DOHH2 (cell line): ENCODE data around the gene KLRK1.
"Not testable (repeated sequence)": the region's sequence is repeated elsewhere in the genome, so short reads cannot be mapped to it uniquely, and the experiment has no call there.

Source experiments
- H3F3A ChIP-seq: fragments of 200-600 bp; sonication (generic), shearing (Covaris generic); 2 replicates; pipeline ENCODE4 v1.6.0; 2016; ENCODE audit warnings: antibody characterized with exemption, mild to moderate bottlenecking; ENCODE audit not compliant: control insufficient read depth, insufficient read depth
- H3K27ac ChIP-seq: fragments of 200-600 bp; sonication (generic); 2 replicates; pipeline ENCODE4 v1.5.1; 2014; ENCODE audit warnings: low read depth, mild to moderate bottlenecking, low read length, moderate library complexity
- H3K27me3 ChIP-seq: fragments of 200-600 bp; sonication (generic); 2 replicates; pipeline ENCODE4 v1.6.1; 2014; ENCODE audit warnings: mild to moderate bottlenecking, low read length, mixed read lengths; ENCODE audit not compliant: control insufficient read depth
- H3K36me3 ChIP-seq: fragments of 200-600 bp; sonication (generic); 2 replicates; pipeline ENCODE4 v1.6.1; 2014; ENCODE audit warnings: mild to moderate bottlenecking, low read length, moderate library complexity, mixed read lengths; ENCODE audit not compliant: control insufficient read depth
- H3K4me1 ChIP-seq: fragments of 200-600 bp; sonication (generic); 2 replicates; pipeline ENCODE4 v1.6.1; 2014; ENCODE audit warnings: mild to moderate bottlenecking, low read length, mixed read lengths; ENCODE audit not compliant: control insufficient read depth
- H3K4me2 ChIP-seq: fragments of 200-600 bp; sonication (generic); 2 replicates; pipeline ENCODE4 v1.6.0; 2014; ENCODE audit warnings: mild to moderate bottlenecking, low read length, moderate library complexity
- H3K4me3 ChIP-seq: fragments of 200-600 bp; sonication (generic); 2 replicates; pipeline ENCODE4 v1.5.1; 2014; ENCODE audit warnings: mild to moderate bottlenecking, low read length, mixed read lengths
- H3K79me2 ChIP-seq: fragments of 200-600 bp; sonication (generic); 2 replicates; pipeline ENCODE4 v1.6.1; 2014; ENCODE audit warnings: mild to moderate bottlenecking, low read length, mixed read lengths; ENCODE audit not compliant: control insufficient read depth
- H3K9me2 ChIP-seq: fragments of 200-600 bp; sonication (generic); replicated peaks from 2 replicates; pipeline ENCODE4 v1.6.1; 2014; ENCODE audit warnings: mild to moderate bottlenecking, low read length, mixed read lengths; ENCODE audit not compliant: control insufficient read depth
- H3K9me3 ChIP-seq: fragments of 200-600 bp; sonication (generic); 2 replicates; pipeline ENCODE4 v1.6.1; 2014; ENCODE audit warnings: antibody characterized with exemption, low read length, mixed read lengths; ENCODE audit not compliant: control insufficient read depth, insufficient read depth
- H4K20me1 ChIP-seq: fragments of 200-600 bp; sonication (generic); 2 replicates; pipeline ENCODE4 v1.6.0; 2014; ENCODE audit warnings: low read depth, mild to moderate bottlenecking, antibody characterized with exemption, low read length, moderate library complexity; ENCODE audit not compliant: control insufficient read depth, insufficient read depth
- CTCF ChIP-seq: fragments of 200-600 bp; sonication (generic); IDR thresholded peaks from one replicate; pipeline ENCODE4 v1.5.1; 2014; ENCODE audit warnings: antibody characterized with exemption, mild to moderate bottlenecking, low read depth, low read length; ENCODE audit not compliant: poor library complexity, severe bottlenecking
- EZH2phosphoT487 ChIP-seq: fragments of 200-600 bp; sonication (generic); IDR thresholded peaks from 2 replicates; pipeline ENCODE4 v1.6.1; 2017; ENCODE audit warnings: borderline replicate concordance, mild to moderate bottlenecking, antibody characterized with exemption, low read length, moderate library complexity, mixed read lengths

Gene KLRK1

GRCh38 chr12:10397296-10397695 lies 7.5 kb upstream of the KLRK1 start:
- Histone ChIP-seq H3K9me3 (no peaks in the 10 kb centered on the region; the same call in 1 of the 2 replicates), H3K79me2 (no peaks in the 10 kb centered on the region), H3K9me2 (no peaks in the 10 kb centered on the region), H3K27ac (no peak overlapping the region), H3K4me2 (no peak overlapping the region), H3K4me3 (no peak overlapping the region), H3K27me3 (no peaks in the 10 kb centered on the region), H4K20me1 (no peaks in the 10 kb centered on the region), H3K36me3 (peaks cover 4% of the 10 kb centered on the region; the same call in 1 of the 2 replicates), H3F3A (no peaks in the 10 kb centered on the region), H3K4me1 (peaks cover 19% of the 10 kb centered on the region)
- TF ChIP-seq EZH2phosphoT487, result no peak
- TF ChIP-seq CTCF, result no peak

GRCh38 chr12:10396176-10396575 lies 6.3 kb upstream of the KLRK1 start:
- not testable (repeated sequence) for H4K20me1 ChIP-seq, H3F3A ChIP-seq, H3K79me2 ChIP-seq, H3K4me2 ChIP-seq, H3K27ac ChIP-seq, H3K27me3 ChIP-seq, H3K9me3 ChIP-seq, H3K36me3 ChIP-seq, H3K9me2 ChIP-seq, H3K4me3 ChIP-seq
- H3K4me1 ChIP-seq, result peaks cover 19% of the 10 kb centered on the region

GRCh38 chr12:10395390-10395998 lies 5.7 kb upstream of the KLRK1 start:
- Histone ChIP-seq H3K4me1 (peaks cover 19% of the 10 kb centered on the region), H3K36me3 (peaks cover 4% of the 10 kb centered on the region; the same call in 1 of the 2 replicates), H3K9me3 (no peaks in the 10 kb centered on the region; the same call in 1 of the 2 replicates), H3K4me3 (no peak overlapping the region), H3K9me2 (no peaks in the 10 kb centered on the region), H3K79me2 (no peaks in the 10 kb centered on the region), H3K27me3 (no peaks in the 10 kb centered on the region), H3K4me2 (peak overlapping the region; percentile 29), H3F3A (no peaks in the 10 kb centered on the region), H3K27ac (no peak overlapping the region), H4K20me1 (no peaks in the 10 kb centered on the region)
- TF ChIP-seq EZH2phosphoT487 (no peak), CTCF (no peak)

- H3F3A ChIP-seq, H3K9me3 ChIP-seq, H4K20me1 ChIP-seq, H3K79me2 ChIP-seq, H3K4me3 ChIP-seq, H3K36me3 ChIP-seq, H3K27me3 ChIP-seq, H3K9me2 ChIP-seq, H3K4me2 ChIP-seq, H3K27ac ChIP-seq: not testable (repeated sequence)
- H3K4me1 ChIP-seq, result peaks cover 25% of the 10 kb centered on the region
These were observed 4.8 kb upstream of the KLRK1 start for GRCh38 chr12:10394531-10395152.
